PC-3 (cell line): Measurements from ENCODE around the gene CKAP5. TPM values are rescaled to one million over a fixed set of nuclear protein-coding genes. Genes with fewer than 3 reads are reported as not detected.
"Not testable (repeated sequence)": the region's sequence is repeated elsewhere in the genome, so short reads cannot be mapped to it uniquely, and the experiment has no call there.

Experiments used
- ATAC-seq: fragments of 200-7000 bp; cut with Tn5 transposase; 2 replicates; pipeline ENCODE4 v1.9.1; 2020; ENCODE audit warnings: mild to moderate bottlenecking, moderate library complexity
- BruUV-seq: library from RNA; stranded (reverse); fragments of 400-500 nt; replicated peaks from 2 replicates; lab custom pipeline; 2021; lab: Mats Ljungman, UMichigan
- CTCF ChIA-PET: fragments of 300-600 bp; sonication (Branson Sonifier 250); formaldehyde crosslinking; loops from one replicate; lab custom pipeline; 2022; ENCODE audit warnings: antibody characterized with exemption; lab: Charles Lee
- POLR2A ChIA-PET: fragments of 300-600 bp; sonication (Branson Sonifier 250); formaldehyde crosslinking; loops from one replicate; lab custom pipeline; 2022; ENCODE audit warnings: antibody characterized with exemption; ENCODE audit not compliant: unreplicated experiment; lab: Charles Lee
- DNase-seq: peaks from one replicate; pipeline ENCODE4 v3.0.0-alpha.2; 2015
- H2AFZ ChIP-seq: fragments of 300-600 bp; sonication (generic); 2 replicates; pipeline ENCODE4 v1.6.0; 2016; ENCODE audit warnings: antibody characterized with exemption, low read length
- H3F3A ChIP-seq: fragments of 300-600 bp; sonication (generic); one replicate; pipeline ENCODE4 v1.6.0; 2017; ENCODE audit warnings: antibody characterized with exemption, low read length, control low read depth, mild to moderate bottlenecking; ENCODE audit not compliant: unreplicated experiment
- H3K27ac ChIP-seq: fragments of 300-600 bp; sonication (generic); 2 replicates; pipeline ENCODE4 v1.5.1; 2016; ENCODE audit warnings: mild to moderate bottlenecking, low read length
- H3K27me3 ChIP-seq: fragments of 300-600 bp; sonication (generic); 2 replicates; pipeline ENCODE4 v1.6.1; 2016; ENCODE audit warnings: low read length, mixed read lengths
- H3K36me3 ChIP-seq: fragments of 300-600 bp; sonication (generic); 2 replicates; pipeline ENCODE4 v1.6.1; 2016; ENCODE audit warnings: low read depth, mixed run types, low read length, mixed read lengths
- H3K4me1 ChIP-seq: fragments of 300-600 bp; sonication (generic); 2 replicates; pipeline ENCODE4 v1.5.1; 2016; ENCODE audit warnings: low read length; ENCODE audit not compliant: insufficient read depth
- H3K4me2 ChIP-seq: fragments of 300-600 bp; sonication (generic); 2 replicates; pipeline ENCODE4 v1.6.0; 2016; ENCODE audit warnings: low read length
- H3K4me3 ChIP-seq: fragments of 300-600 bp; sonication (generic); 2 replicates; pipeline ENCODE4 v1.5.1; 2016; ENCODE audit warnings: mild to moderate bottlenecking, low read length, mixed read lengths
- H3K79me2 ChIP-seq: fragments of 300-600 bp; sonication (generic); 2 replicates; pipeline ENCODE4 v1.6.1; 2017; ENCODE audit warnings: low read length, mixed read lengths
- H3K9ac ChIP-seq: fragments of 300-600 bp; sonication (generic); 2 replicates; pipeline ENCODE4 v1.6.0; 2016; ENCODE audit warnings: mild to moderate bottlenecking, low read length
- H3K9me2 ChIP-seq: fragments of 300-600 bp; sonication (generic); replicated peaks from 2 replicates; pipeline ENCODE4 v1.6.1; 2016; ENCODE audit warnings: mixed run types, low read length, mixed read lengths
- H3K9me3 ChIP-seq: fragments of 300-600 bp; sonication (generic); 2 replicates; pipeline ENCODE4 v1.6.1; 2016; ENCODE audit warnings: low read length, mixed read lengths
- H4K20me1 ChIP-seq: fragments of 300-600 bp; sonication (generic); 2 replicates; pipeline ENCODE4 v1.6.1; 2016; ENCODE audit warnings: low read length, mixed read lengths
- EZH2 ChIP-seq: fragments of 300-600 bp; sonication (generic); IDR thresholded peaks from one replicate; pipeline ENCODE4 v1.6.1; 2017; ENCODE audit warnings: antibody characterized with exemption, mild to moderate bottlenecking, low read length; ENCODE audit not compliant: unreplicated experiment
- EZH2phosphoT487 ChIP-seq: fragments of 300-600 bp; sonication (generic); IDR thresholded peaks from 2 replicates; pipeline ENCODE4 v1.6.1; 2018; ENCODE audit warnings: mild to moderate bottlenecking, antibody characterized with exemption, low read length, borderline replicate concordance
- intact Hi-C: fragments of 100-400 bp; cut with micrococcal nuclease; formaldehyde crosslinking; loops from 2 replicates; pipeline ENCODE4 v1.9.0; 2023
- total RNA-seq: library from RNA; depleted of rRNA; stranded (reverse); fragments of >200 nt; gene quantifications from 2 replicates; pipeline ENCODE4 v1.2.3, GENCODE V29; 2014
- TF ChIP-seq, protein P1 (sequence below): fragments of 300-600 bp; sonication (generic); conservative IDR thresholded peaks from 2 replicates; pipeline ENCODE4 v1.5.1; 2017; ENCODE audit warnings: antibody characterized with exemption, low read depth, mild to moderate bottlenecking, low read length

The CKAP5 gene
- total RNA-seq, 1 experiment from 2014 or later, result 86.4 TPM

DNA sequence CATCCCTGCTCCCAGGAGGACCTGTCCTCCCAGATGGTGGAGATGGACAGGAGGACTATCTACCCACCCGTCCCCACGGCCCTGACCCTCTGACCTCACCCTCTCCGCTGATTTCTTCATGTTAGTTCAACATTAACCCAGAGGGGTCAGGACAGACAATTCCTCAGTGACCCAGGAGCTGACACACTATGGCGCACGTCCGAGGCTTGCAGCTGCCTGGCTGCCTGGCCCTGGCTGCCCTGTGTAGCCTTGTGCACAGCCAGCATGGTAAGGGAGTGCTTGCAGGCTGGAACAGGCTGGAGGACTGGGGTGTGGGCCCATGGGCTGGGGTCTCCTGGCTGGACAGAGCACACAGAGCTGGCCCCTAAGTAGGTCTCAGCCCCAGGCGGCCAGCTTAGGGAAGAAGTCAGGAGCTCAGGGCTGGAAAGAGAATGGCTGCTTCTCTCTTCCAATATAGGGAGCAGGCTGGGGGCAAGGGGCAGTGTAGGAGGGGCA lies 127.0 kb downstream of the CKAP5 start, which contains the start of gene F2:
F2 (plus strand) TSS at position 166 of the 495 bp plus-strand sequence; CDS start at position 189, 23 bp downstream.
- Histone ChIP-seq H3K79me2 (no peaks in the 10 kb centered on the region), H3K27me3 (no peaks in the 10 kb centered on the region), H3F3A (no peaks in the 10 kb centered on the region), H3K4me1 (peaks cover 21% of the 10 kb centered on the region), H3K4me2 (peak within 1 kb of the TSS; percentile 47), H3K9me3 (no peaks in the 10 kb centered on the region), H3K9ac (no peak within 1 kb of the TSS), H3K27ac (peak within 1 kb of the TSS; percentile 8), H3K36me3 (no peaks in the 10 kb centered on the region), H4K20me1 (no peaks in the 10 kb centered on the region), H2AFZ (peak within 1 kb of the TSS; percentile 63; the same call in 1 of the 2 replicates), H3K9me2 (no peaks in the 10 kb centered on the region), H3K4me3 (no peak within 1 kb of the TSS)
- BruUV-seq, result no TSS peak
- ChIA-PET POLR2A (no interaction called here), CTCF (no interaction called here)
- intact Hi-C loops, result no loop called here
- ATAC-seq, result no peak
- DNase-seq, result no peak
- TF ChIP-seq, protein P1, sequence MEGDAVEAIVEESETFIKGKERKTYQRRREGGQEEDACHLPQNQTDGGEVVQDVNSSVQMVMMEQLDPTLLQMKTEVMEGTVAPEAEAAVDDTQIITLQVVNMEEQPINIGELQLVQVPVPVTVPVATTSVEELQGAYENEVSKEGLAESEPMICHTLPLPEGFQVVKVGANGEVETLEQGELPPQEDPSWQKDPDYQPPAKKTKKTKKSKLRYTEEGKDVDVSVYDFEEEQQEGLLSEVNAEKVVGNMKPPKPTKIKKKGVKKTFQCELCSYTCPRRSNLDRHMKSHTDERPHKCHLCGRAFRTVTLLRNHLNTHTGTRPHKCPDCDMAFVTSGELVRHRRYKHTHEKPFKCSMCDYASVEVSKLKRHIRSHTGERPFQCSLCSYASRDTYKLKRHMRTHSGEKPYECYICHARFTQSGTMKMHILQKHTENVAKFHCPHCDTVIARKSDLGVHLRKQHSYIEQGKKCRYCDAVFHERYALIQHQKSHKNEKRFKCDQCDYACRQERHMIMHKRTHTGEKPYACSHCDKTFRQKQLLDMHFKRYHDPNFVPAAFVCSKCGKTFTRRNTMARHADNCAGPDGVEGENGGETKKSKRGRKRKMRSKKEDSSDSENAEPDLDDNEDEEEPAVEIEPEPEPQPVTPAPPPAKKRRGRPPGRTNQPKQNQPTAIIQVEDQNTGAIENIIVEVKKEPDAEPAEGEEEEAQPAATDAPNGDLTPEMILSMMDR, result no peak
- TF ChIP-seq EZH2phosphoT487, result no peak
- no peak for TF ChIP-seq EZH2

GRCh38 chr11:46718155-46719019 lies 127.7 kb downstream of the CKAP5 start:
- DNase-seq (peak; percentile 61), ATAC-seq (peak; percentile 89)
- ChIA-PET CTCF (no interaction called here), POLR2A (no interaction called here)
- H3K27ac ChIP-seq, result peak overlapping the region; percentile 8
- no peaks in the 10 kb centered on the region for H3K27me3 ChIP-seq
- H2AFZ ChIP-seq, result peak overlapping the region; percentile 63; the same call in 1 of the 2 replicates
- peaks cover 23% of the 10 kb centered on the region for H3K4me1 ChIP-seq
- H3K79me2 ChIP-seq, result no peaks in the 10 kb centered on the region
- BruUV-seq, result no TSS peak
- no peak overlapping the region for H3K4me3 ChIP-seq
- no peaks in the 10 kb centered on the region for H3F3A ChIP-seq
- no peaks in the 10 kb centered on the region for H3K9me3 ChIP-seq
- intact Hi-C loops, result no loop called here
- no peaks in the 10 kb centered on the region for H3K36me3 ChIP-seq
- H3K4me2 ChIP-seq, result peak overlapping the region; percentile 47
- H4K20me1 ChIP-seq, result no peaks in the 10 kb centered on the region
- TF ChIP-seq EZH2, result no peak
- no peak for TF ChIP-seq EZH2phosphoT487
- TF ChIP-seq, protein P1, result no peak
- H3K9me2 ChIP-seq, result no peaks in the 10 kb centered on the region
- H3K9ac ChIP-seq, result no peak overlapping the region

GRCh38 chr11:46717825-46718154 lies 128.3 kb downstream of the CKAP5 start:
- H3K9me3 ChIP-seq, H3K36me3 ChIP-seq, DNase-seq, H3K9ac ChIP-seq, H3K27me3 ChIP-seq, H3K9me2 ChIP-seq, H3F3A ChIP-seq, BruUV-seq, H3K4me3 ChIP-seq, ATAC-seq, H4K20me1 ChIP-seq, POLR2A ChIA-PET, H3K79me2 ChIP-seq, CTCF ChIA-PET, intact Hi-C loops: not testable (repeated sequence)
- H3K4me1 ChIP-seq, result peaks cover 23% of the 10 kb centered on the region
- H3K27ac ChIP-seq, result peak overlapping the region; percentile 8; the same call in 1 of the 2 replicates
- H2AFZ ChIP-seq, result 0 out of 2 replicates have a peak overlapping the region, but pooled peaks have one; percentile 63
- H3K4me2 ChIP-seq, result 0 out of 2 replicates have a peak overlapping the region, but pooled peaks have one; percentile 47
